Gastrocnemius medialis (tissue), 4 donors: ENCODE results near the gene STXBP4.

Experiments used
- CTCF ChIP-seq, 5 experiments: fragments of 450-650 bp in 3 of 5; fragments of 200-600 bp in 2 of 5; sonication (generic) in 2 of 5; IDR thresholded peaks in 4 of 5; conservative IDR thresholded peaks in 1 of 5; 1 replicate in 4 of 5; 2 replicates in 1 of 5; pipeline ENCODE4 v1.5.1; 2016 to 2019; ENCODE audit warnings: antibody characterized with exemption in 5 of 5, mild to moderate bottlenecking in 3 of 5, moderate library complexity in 3 of 5
- POLR2A ChIP-seq, 2 donors: fragments of 450-650 bp; IDR thresholded peaks; one replicate each; pipeline ENCODE4 v1.6.1; 2017; ENCODE audit warnings: antibody characterized with exemption in 2 of 2, mild to moderate bottlenecking in 2 of 2, moderate library complexity in 2 of 2

GRCh38 chr17:55062921-55063320, 94.4 kb downstream of the STXBP4 start:
- no peak for TF ChIP-seq CTCF (IDR thresholded peaks at IDR 0.05 in 4 of 5, conservative IDR thresholded peaks at IDR 0.05 in 1 of 5)
- TF ChIP-seq POLR2A (IDR thresholded peaks at IDR 0.05), result no peak
